ENCODE results near the gene APMAP.

Gene APMAP

GRCh38 chr20:24993337-24994185 is 1.0 kb upstream of the APMAP start:
- Histone ChIP-seq H3K36me3 (ENCODE audit: insufficient read depth, low read length) (no peaks in the 10 kb centered on the region), H3K4me1 (ENCODE audit: insufficient read depth, low read length) (peaks cover 54% of the 10 kb centered on the region), H3K27me3 (ENCODE audit: control insufficient read depth in 1 of 2, insufficient read depth in 2 of 2, low read length in 2 of 2) (no peaks in the 10 kb centered on the region), H3K9ac (ENCODE audit: low read length) (peak overlapping the region; percentile 81), H3K4me3 (ENCODE audit: low read depth in 1 of 2, low read length in 2 of 2) (peak overlapping the region; percentile 87 to 91), H3K9me3 (ENCODE audit: low read length) (no peaks in the 10 kb centered on the region), H3K27ac (ENCODE audit: low read depth, low read length) (peak overlapping the region; percentile 84)

- H3K9ac ChIP-seq (ENCODE audit: low read length): peak overlapping the region; percentile 81
- peaks cover 54% of the 10 kb centered on the region for H3K4me1 ChIP-seq (ENCODE audit: insufficient read depth, low read length)
Observed at GRCh38 chr20:24991897-24992486, 559 bp downstream of the APMAP start.

GRCh38 chr20:24990810-24991252 is 1.7 kb downstream of the APMAP start:
- H3K27me3 ChIP-seq (ENCODE audit: control insufficient read depth in 1 of 2, insufficient read depth in 2 of 2, low read length in 2 of 2): no peaks in the 10 kb centered on the region
- peaks cover 44% of the 10 kb centered on the region for H3K4me1 ChIP-seq (ENCODE audit: insufficient read depth, low read length)
- H3K9ac ChIP-seq (ENCODE audit: low read length): no peak overlapping the region
- H3K4me3 ChIP-seq (ENCODE audit: low read depth in 1 of 2, low read length in 2 of 2): no peak overlapping the region
- H3K9me3 ChIP-seq (ENCODE audit: low read length): no peaks in the 10 kb centered on the region
- no peak overlapping the region for H3K27ac ChIP-seq (ENCODE audit: low read depth, low read length)
- H3K36me3 ChIP-seq (ENCODE audit: insufficient read depth, low read length): no peaks in the 10 kb centered on the region

More at GRCh38 chr20:24991897-24992486, 559 bp downstream of the APMAP start:
- Histone ChIP-seq H3K36me3 (ENCODE audit: insufficient read depth, low read length) (no peaks in the 10 kb centered on the region), H3K4me3 (ENCODE audit: low read depth in 1 of 2, low read length in 2 of 2) (peak overlapping the region; percentile 87 to 91), H3K27me3 (ENCODE audit: control insufficient read depth in 1 of 2, insufficient read depth in 2 of 2, low read length in 2 of 2) (no peaks in the 10 kb centered on the region), H3K27ac (ENCODE audit: low read depth, low read length) (peak overlapping the region; percentile 84), H3K9me3 (ENCODE audit: low read length) (no peaks in the 10 kb centered on the region)

- Histone ChIP-seq H3K27me3 (ENCODE audit: control insufficient read depth in 1 of 2, insufficient read depth in 2 of 2, low read length in 2 of 2) (no peaks in the 10 kb centered on the region), H3K4me3 (ENCODE audit: low read depth in 1 of 2, low read length in 2 of 2) (no peak overlapping the region), H3K4me1 (ENCODE audit: insufficient read depth, low read length) (peaks cover 28% of the 10 kb centered on the region), H3K36me3 (ENCODE audit: insufficient read depth, low read length) (no peaks in the 10 kb centered on the region), H3K27ac (ENCODE audit: low read depth, low read length) (no peak overlapping the region), H3K9ac (ENCODE audit: low read length) (no peak overlapping the region), H3K9me3 (ENCODE audit: low read length) (no peaks in the 10 kb centered on the region)
Observed at GRCh38 chr20:24989162-24989561, 3.4 kb downstream of the APMAP start.

GRCh38 chr20:24987873-24988835 is 4.4 kb downstream of the APMAP start:
- Histone ChIP-seq H3K4me1 (ENCODE audit: insufficient read depth, low read length) (peaks cover 18% of the 10 kb centered on the region), H3K9me3 (ENCODE audit: low read length) (no peaks in the 10 kb centered on the region), H3K36me3 (ENCODE audit: insufficient read depth, low read length) (no peaks in the 10 kb centered on the region), H3K27me3 (ENCODE audit: control insufficient read depth in 1 of 2, insufficient read depth in 2 of 2, low read length in 2 of 2) (no peaks in the 10 kb centered on the region), H3K9ac (ENCODE audit: low read length) (no peak overlapping the region), H3K27ac (ENCODE audit: low read depth, low read length) (no peak overlapping the region), H3K4me3 (ENCODE audit: low read depth in 1 of 2, low read length in 2 of 2) (no peak overlapping the region)

GRCh38 chr20:24987244-24987643 is 5.3 kb downstream of the APMAP start:
- H3K4me1 ChIP-seq (ENCODE audit: insufficient read depth, low read length): peaks cover 17% of the 10 kb centered on the region
- no peak overlapping the region for H3K9ac ChIP-seq (ENCODE audit: low read length)
- no peak overlapping the region for H3K27ac ChIP-seq (ENCODE audit: low read depth, low read length)

GRCh38 chr20:24986436-24987015 is 6.0 kb downstream of the APMAP start:
- H3K27ac ChIP-seq (ENCODE audit: low read depth, low read length): no peak overlapping the region
- H3K9ac ChIP-seq (ENCODE audit: low read length): no peak overlapping the region
- no peaks in the 10 kb centered on the region for H3K36me3 ChIP-seq (ENCODE audit: insufficient read depth, low read length)

More at GRCh38 chr20:24987244-24987643, 5.3 kb downstream of the APMAP start:
- H3K27me3 ChIP-seq (ENCODE audit: control insufficient read depth in 1 of 2, insufficient read depth in 2 of 2, low read length in 2 of 2): no peaks in the 10 kb centered on the region
- no peaks in the 10 kb centered on the region for H3K36me3 ChIP-seq (ENCODE audit: insufficient read depth, low read length)
- H3K9me3 ChIP-seq (ENCODE audit: low read length): no peaks in the 10 kb centered on the region
- no peak overlapping the region for H3K4me3 ChIP-seq (ENCODE audit: low read depth in 1 of 2, low read length in 2 of 2)

GRCh38 chr20:24985802-24986201 is 6.7 kb downstream of the APMAP start:
- no peaks in the 10 kb centered on the region for H3K27me3 ChIP-seq (ENCODE audit: control insufficient read depth in 1 of 2, insufficient read depth in 2 of 2, low read length in 2 of 2)
- H3K9me3 ChIP-seq (ENCODE audit: low read length): no peaks in the 10 kb centered on the region
- peaks cover 5% of the 10 kb centered on the region for H3K36me3 ChIP-seq (ENCODE audit: insufficient read depth, low read length)
- H3K9ac ChIP-seq (ENCODE audit: low read length): no peak overlapping the region
- peaks cover 4% of the 10 kb centered on the region for H3K4me1 ChIP-seq (ENCODE audit: insufficient read depth, low read length)
- H3K4me3 ChIP-seq (ENCODE audit: low read depth in 1 of 2, low read length in 2 of 2): no peak overlapping the region
- no peak overlapping the region for H3K27ac ChIP-seq (ENCODE audit: low read depth, low read length)

More at GRCh38 chr20:24986436-24987015, 6.0 kb downstream of the APMAP start:
- Histone ChIP-seq H3K9me3 (ENCODE audit: low read length) (no peaks in the 10 kb centered on the region), H3K27me3 (ENCODE audit: control insufficient read depth in 1 of 2, insufficient read depth in 2 of 2, low read length in 2 of 2) (no peaks in the 10 kb centered on the region), H3K4me3 (ENCODE audit: low read depth in 1 of 2, low read length in 2 of 2) (no peak overlapping the region), H3K4me1 (ENCODE audit: insufficient read depth, low read length) (peaks cover 12% of the 10 kb centered on the region)

- Histone ChIP-seq H3K27ac (ENCODE audit: low read depth, low read length) (no peak overlapping the region), H3K9ac (ENCODE audit: low read length) (no peak overlapping the region), H3K4me3 (ENCODE audit: low read depth in 1 of 2, low read length in 2 of 2) (no peak overlapping the region)
Observed at GRCh38 chr20:24984961-24985640, 7.5 kb downstream of the APMAP start.

GRCh38 chr20:24983896-24984295 is 8.7 kb downstream of the APMAP start:
- H3K27me3 ChIP-seq (ENCODE audit: control insufficient read depth in 1 of 2, insufficient read depth in 2 of 2, low read length in 2 of 2): no peaks in the 10 kb centered on the region
- H3K27ac ChIP-seq (ENCODE audit: low read depth, low read length): no peak overlapping the region
- H3K9ac ChIP-seq (ENCODE audit: low read length): no peak overlapping the region
- no peak overlapping the region for H3K4me3 ChIP-seq (ENCODE audit: low read depth in 1 of 2, low read length in 2 of 2)
- no peaks in the 10 kb centered on the region for H3K4me1 ChIP-seq (ENCODE audit: insufficient read depth, low read length)
- H3K9me3 ChIP-seq (ENCODE audit: low read length): no peaks in the 10 kb centered on the region
- peaks cover 13% of the 10 kb centered on the region for H3K36me3 ChIP-seq (ENCODE audit: insufficient read depth, low read length)

More at GRCh38 chr20:24984961-24985640, 7.5 kb downstream of the APMAP start:
- Histone ChIP-seq H3K36me3 (ENCODE audit: insufficient read depth, low read length) (peaks cover 12% of the 10 kb centered on the region), H3K4me1 (ENCODE audit: insufficient read depth, low read length) (no peaks in the 10 kb centered on the region), H3K9me3 (ENCODE audit: low read length) (no peaks in the 10 kb centered on the region), H3K27me3 (ENCODE audit: control insufficient read depth in 1 of 2, insufficient read depth in 2 of 2, low read length in 2 of 2) (no peaks in the 10 kb centered on the region)

All from muscle layer of colon (tissue), 2 donors.